H1 (cell line): ENCODE results near the gene SLC25A42. TPM values are rescaled to one million over a fixed set of nuclear protein-coding genes. Genes with fewer than 3 reads are reported as not detected.

ENCODE experiments used
- CHD1 ChIP-seq: IDR thresholded peaks from 2 replicates; pipeline ENCODE4 v1.6.1; 2012; ENCODE audit warnings: low read depth, low read length, improper control_type of control experiment
- CHD7 ChIP-seq: fragments of 300-600 bp; sonication (generic); IDR thresholded peaks from 2 replicates; pipeline ENCODE4 v1.7.1; 2012; ENCODE audit warnings: low read length, moderate library complexity, mild to moderate bottlenecking, inconsistent platforms; ENCODE audit not compliant: insufficient replicate concordance
- EP300 ChIP-seq, 2 experiments: IDR thresholded peaks; 1 replicate in 1 of 2; 2 replicates in 1 of 2; pipeline ENCODE4 v1.6.1; 2011 to 2012; ENCODE audit warnings: low read depth in 2 of 2, low read length in 2 of 2, mild to moderate bottlenecking in 2 of 2, borderline replicate concordance in 1 of 2, inconsistent platforms in 1 of 2, moderate library complexity in 1 of 2
- KDM1A ChIP-seq: fragments of 200-600, 300-600 bp; sonication (generic); IDR thresholded peaks from 2 replicates; pipeline ENCODE4 v1.7.1; 2016; ENCODE audit warnings: mild to moderate bottlenecking, low read length, borderline replicate concordance
- NANOG ChIP-seq: IDR thresholded peaks from 2 replicates; pipeline ENCODE4 v1.6.1; 2011; ENCODE audit warnings: low read length, low read depth, mild to moderate bottlenecking, inconsistent platforms; ENCODE audit not compliant: insufficient read depth, poor library complexity, severe bottlenecking
- RFX5 ChIP-seq: IDR thresholded peaks from 2 replicates; pipeline ENCODE4 v1.6.1; 2011; ENCODE audit warnings: low read depth, low read length, improper control_type of control experiment, borderline replicate concordance
- TAF1 ChIP-seq: IDR thresholded peaks from 2 replicates; pipeline ENCODE4 v1.6.1; 2011; ENCODE audit warnings: mild to moderate bottlenecking, low read depth, low read length
- polyA plus RNA-seq, 7 experiments: library from polyadenylated mRNA; depleted of rRNA in 3 of 7; stranded (reverse) in 5 of 7; unstranded in 2 of 7; fragments of >200 nt in 5 of 7; fragments of 200-250 nt in 2 of 7; gene quantifications; 1 replicate in 5 of 7; 2 replicates in 1 of 7; 4 replicates in 1 of 7; pipeline versions ENCODE4 v1.2.1 to v1.2.3, GENCODE V29; 2011 to 2013; ENCODE audit warnings: missing spikeins in 2 of 7, mixed read lengths in 2 of 7
- total RNA-seq: library from RNA; stranded (reverse); fragmentation: NEBNext Ultra II Directional; extraction: Animal tissue kit (Norgen Biotek cat#: 25700); gene quantifications from 2 replicates; pipeline ENCODE4 v1.2.1, GENCODE V29; 2021
- TF ChIP-seq, protein P1 (sequence below), 3 experiments: IDR thresholded peaks; 1 replicate in 2 of 3; 2 replicates in 1 of 3; pipeline versions ENCODE4 v1.5.1 to v1.6.1; 2011; ENCODE audit warnings: low read length in 3 of 3, mild to moderate bottlenecking in 3 of 3, inconsistent platforms in 2 of 3, low read depth in 1 of 3, moderate library complexity in 1 of 3; ENCODE audit not compliant: insufficient read depth in 1 of 3; ENCODE audit errors: control extremely low read depth in 1 of 3

Gene SLC25A42
- total and polyA plus RNA-seq, 2 of the 8 experiments (the other 6 are each of a cell fraction or from before 2014, with no cell fraction given) = 5.9 to 6.2 TPM

- TF ChIP-seq CHD7 (no peak), KDM1A (no peak), EP300 (IDR thresholded peaks at IDR 0.05; ENCODE audit: borderline replicate concordance in 1 of 2, low read depth in 2 of 2, low read length in 2 of 2) (no peak), CHD1 (no peak), NANOG (no peak), RFX5 (no peak), TAF1 (no peak)
- TF ChIP-seq, protein P1, sequence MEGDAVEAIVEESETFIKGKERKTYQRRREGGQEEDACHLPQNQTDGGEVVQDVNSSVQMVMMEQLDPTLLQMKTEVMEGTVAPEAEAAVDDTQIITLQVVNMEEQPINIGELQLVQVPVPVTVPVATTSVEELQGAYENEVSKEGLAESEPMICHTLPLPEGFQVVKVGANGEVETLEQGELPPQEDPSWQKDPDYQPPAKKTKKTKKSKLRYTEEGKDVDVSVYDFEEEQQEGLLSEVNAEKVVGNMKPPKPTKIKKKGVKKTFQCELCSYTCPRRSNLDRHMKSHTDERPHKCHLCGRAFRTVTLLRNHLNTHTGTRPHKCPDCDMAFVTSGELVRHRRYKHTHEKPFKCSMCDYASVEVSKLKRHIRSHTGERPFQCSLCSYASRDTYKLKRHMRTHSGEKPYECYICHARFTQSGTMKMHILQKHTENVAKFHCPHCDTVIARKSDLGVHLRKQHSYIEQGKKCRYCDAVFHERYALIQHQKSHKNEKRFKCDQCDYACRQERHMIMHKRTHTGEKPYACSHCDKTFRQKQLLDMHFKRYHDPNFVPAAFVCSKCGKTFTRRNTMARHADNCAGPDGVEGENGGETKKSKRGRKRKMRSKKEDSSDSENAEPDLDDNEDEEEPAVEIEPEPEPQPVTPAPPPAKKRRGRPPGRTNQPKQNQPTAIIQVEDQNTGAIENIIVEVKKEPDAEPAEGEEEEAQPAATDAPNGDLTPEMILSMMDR (IDR thresholded peaks at IDR 0.05; ENCODE audit: control extremely low read depth in 1 of 3, insufficient read depth in 1 of 3, low read depth in 1 of 3, low read length in 3 of 3) = no peak
These were observed 73.8 kb downstream of the SLC25A42 start (continued) for GRCh38 chr19:19137556-19138108.
